Ishikawa (cell line): ENCODE measurements around the gene VPS37B.
A peak's percentile ranks its signal among the peaks of the same experiment; 100 is the strongest.

Source experiments
- CEBPB ChIP-seq: IDR thresholded peaks from 2 replicates; pipeline ENCODE4 v1.6.1; 2012
- CREB1 ChIP-seq: IDR thresholded peaks from 2 replicates; pipeline ENCODE4 v1.6.1; 2012; ENCODE audit warnings: low read depth
- EGR1 ChIP-seq: IDR thresholded peaks from 2 replicates; pipeline ENCODE4 v1.6.1; 2012
- EP300 ChIP-seq: IDR thresholded peaks from 2 replicates; pipeline ENCODE4 v1.6.1; 2012; ENCODE audit warnings: borderline replicate concordance
- FOXM1 ChIP-seq: IDR thresholded peaks from 2 replicates; pipeline ENCODE4 v1.6.1; 2012; ENCODE audit warnings: low read depth, borderline replicate concordance
- NFIC ChIP-seq: IDR thresholded peaks from 2 replicates; pipeline ENCODE4 v1.6.1; 2012
- RAD21 ChIP-seq: IDR thresholded peaks from 2 replicates; pipeline ENCODE4 v1.6.1; 2012; ENCODE audit warnings: low read depth
- TAF1 ChIP-seq: IDR thresholded peaks from 2 replicates; pipeline ENCODE4 v1.6.1; 2012; ENCODE audit warnings: low read depth, mild to moderate bottlenecking
- TCF12 ChIP-seq: IDR thresholded peaks from 2 replicates; pipeline ENCODE4 v1.6.1; 2012; ENCODE audit warnings: low read depth
- TEAD4 ChIP-seq: IDR thresholded peaks from 2 replicates; pipeline ENCODE4 v1.6.1; 2012
- USF1 ChIP-seq: IDR thresholded peaks from 2 replicates; pipeline ENCODE4 v1.6.1; 2012
- YY1 ChIP-seq: IDR thresholded peaks from 2 replicates; pipeline ENCODE4 v1.6.1; 2012; ENCODE audit warnings: low read depth
- ZBTB7A ChIP-seq: IDR thresholded peaks from 2 replicates; pipeline ENCODE4 v1.6.1; 2012; ENCODE audit warnings: low read depth
- TF ChIP-seq, protein P1 (sequence below): IDR thresholded peaks from 2 replicates; pipeline ENCODE4 v1.6.1; 2012; ENCODE audit warnings: low read depth, mild to moderate bottlenecking
- TF ChIP-seq, protein P2 (sequence below): IDR thresholded peaks from 2 replicates; pipeline ENCODE4 v1.6.1; 2012

Gene VPS37B

DNA sequence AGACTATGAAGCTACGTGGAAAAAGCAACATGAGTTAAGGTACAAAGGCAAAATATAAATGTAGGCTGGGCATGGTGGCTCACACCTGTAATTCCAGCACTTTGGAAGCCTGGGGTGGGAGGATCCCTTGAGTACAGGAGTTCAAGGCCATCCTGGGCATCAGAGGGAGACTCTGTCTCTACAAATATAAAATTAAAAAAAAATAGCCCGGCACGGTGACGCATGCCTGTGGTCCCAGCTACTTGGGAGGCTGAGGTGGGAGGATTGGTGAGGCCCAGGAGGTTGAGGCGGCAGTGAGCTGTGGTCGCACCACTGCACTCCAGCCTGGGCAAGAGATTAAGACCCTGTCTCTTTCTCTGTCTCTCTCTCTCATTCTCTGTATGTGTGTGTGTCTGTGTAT, 4.0 kb upstream of the VPS37B start:
- TF ChIP-seq NFIC (no peak), FOXM1 (no peak), TEAD4 (no peak), YY1 (no peak), TAF1 (no peak), CREB1 (no peak), CEBPB (no peak), ZBTB7A (no peak), USF1 (no peak), TCF12 (no peak), EP300 (no peak), EGR1 (no peak), RAD21 (no peak)
- TF ChIP-seq, protein P1, sequence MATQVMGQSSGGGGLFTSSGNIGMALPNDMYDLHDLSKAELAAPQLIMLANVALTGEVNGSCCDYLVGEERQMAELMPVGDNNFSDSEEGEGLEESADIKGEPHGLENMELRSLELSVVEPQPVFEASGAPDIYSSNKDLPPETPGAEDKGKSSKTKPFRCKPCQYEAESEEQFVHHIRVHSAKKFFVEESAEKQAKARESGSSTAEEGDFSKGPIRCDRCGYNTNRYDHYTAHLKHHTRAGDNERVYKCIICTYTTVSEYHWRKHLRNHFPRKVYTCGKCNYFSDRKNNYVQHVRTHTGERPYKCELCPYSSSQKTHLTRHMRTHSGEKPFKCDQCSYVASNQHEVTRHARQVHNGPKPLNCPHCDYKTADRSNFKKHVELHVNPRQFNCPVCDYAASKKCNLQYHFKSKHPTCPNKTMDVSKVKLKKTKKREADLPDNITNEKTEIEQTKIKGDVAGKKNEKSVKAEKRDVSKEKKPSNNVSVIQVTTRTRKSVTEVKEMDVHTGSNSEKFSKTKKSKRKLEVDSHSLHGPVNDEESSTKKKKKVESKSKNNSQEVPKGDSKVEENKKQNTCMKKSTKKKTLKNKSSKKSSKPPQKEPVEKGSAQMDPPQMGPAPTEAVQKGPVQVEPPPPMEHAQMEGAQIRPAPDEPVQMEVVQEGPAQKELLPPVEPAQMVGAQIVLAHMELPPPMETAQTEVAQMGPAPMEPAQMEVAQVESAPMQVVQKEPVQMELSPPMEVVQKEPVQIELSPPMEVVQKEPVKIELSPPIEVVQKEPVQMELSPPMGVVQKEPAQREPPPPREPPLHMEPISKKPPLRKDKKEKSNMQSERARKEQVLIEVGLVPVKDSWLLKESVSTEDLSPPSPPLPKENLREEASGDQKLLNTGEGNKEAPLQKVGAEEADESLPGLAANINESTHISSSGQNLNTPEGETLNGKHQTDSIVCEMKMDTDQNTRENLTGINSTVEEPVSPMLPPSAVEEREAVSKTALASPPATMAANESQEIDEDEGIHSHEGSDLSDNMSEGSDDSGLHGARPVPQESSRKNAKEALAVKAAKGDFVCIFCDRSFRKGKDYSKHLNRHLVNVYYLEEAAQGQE: no peak
- TF ChIP-seq, protein P2, sequence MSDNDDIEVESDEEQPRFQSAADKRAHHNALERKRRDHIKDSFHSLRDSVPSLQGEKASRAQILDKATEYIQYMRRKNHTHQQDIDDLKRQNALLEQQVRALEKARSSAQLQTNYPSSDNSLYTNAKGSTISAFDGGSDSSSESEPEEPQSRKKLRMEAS: no peak

DNA sequence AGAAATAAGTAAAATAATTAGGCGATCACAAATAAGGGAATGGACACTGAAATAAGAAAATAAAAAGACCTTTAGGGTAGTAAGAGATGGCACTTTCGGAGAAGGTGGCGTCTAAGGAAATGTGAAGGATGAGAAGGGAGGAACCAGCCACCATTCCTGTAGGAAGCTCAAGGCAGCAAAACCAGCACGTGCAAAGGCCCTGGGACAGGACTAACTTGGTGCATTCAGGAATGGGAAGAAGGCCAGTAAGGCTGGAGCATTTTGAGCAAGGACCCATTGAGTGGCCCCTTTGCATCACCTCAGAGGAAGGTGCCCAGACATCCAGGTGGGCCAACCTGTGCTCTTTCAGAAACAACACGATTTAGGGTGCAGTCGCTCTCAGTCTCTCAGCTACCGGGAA, 738 bp upstream of the VPS37B start:
- TF ChIP-seq TCF12 (no peak), TAF1 (no peak), RAD21 (no peak), CREB1 (no peak), ZBTB7A (no peak), NFIC (no peak), EP300 (no peak), FOXM1 (no peak), TEAD4 (no peak), YY1 (no peak)
- TF ChIP-seq, protein P2: no peak
- TF ChIP-seq, protein P1: no peak

- TF ChIP-seq TCF12: no peak
- TF ChIP-seq EP300: no peak
- no peak for TF ChIP-seq TEAD4
- TF ChIP-seq CEBPB: no peak
- no peak for TF ChIP-seq EGR1
- TF ChIP-seq NFIC: no peak
- no peak for TF ChIP-seq TAF1
- TF ChIP-seq, protein P1: no peak
- TF ChIP-seq USF1: no peak
- TF ChIP-seq FOXM1: no peak
- TF ChIP-seq, protein P2: no peak
- TF ChIP-seq RAD21: no peak
- TF ChIP-seq ZBTB7A: no peak
- TF ChIP-seq CREB1: no peak
- TF ChIP-seq YY1: no peak
These were observed 612 bp downstream of the VPS37B start for GRCh38 chr12:122895320-122895703.

DNA sequence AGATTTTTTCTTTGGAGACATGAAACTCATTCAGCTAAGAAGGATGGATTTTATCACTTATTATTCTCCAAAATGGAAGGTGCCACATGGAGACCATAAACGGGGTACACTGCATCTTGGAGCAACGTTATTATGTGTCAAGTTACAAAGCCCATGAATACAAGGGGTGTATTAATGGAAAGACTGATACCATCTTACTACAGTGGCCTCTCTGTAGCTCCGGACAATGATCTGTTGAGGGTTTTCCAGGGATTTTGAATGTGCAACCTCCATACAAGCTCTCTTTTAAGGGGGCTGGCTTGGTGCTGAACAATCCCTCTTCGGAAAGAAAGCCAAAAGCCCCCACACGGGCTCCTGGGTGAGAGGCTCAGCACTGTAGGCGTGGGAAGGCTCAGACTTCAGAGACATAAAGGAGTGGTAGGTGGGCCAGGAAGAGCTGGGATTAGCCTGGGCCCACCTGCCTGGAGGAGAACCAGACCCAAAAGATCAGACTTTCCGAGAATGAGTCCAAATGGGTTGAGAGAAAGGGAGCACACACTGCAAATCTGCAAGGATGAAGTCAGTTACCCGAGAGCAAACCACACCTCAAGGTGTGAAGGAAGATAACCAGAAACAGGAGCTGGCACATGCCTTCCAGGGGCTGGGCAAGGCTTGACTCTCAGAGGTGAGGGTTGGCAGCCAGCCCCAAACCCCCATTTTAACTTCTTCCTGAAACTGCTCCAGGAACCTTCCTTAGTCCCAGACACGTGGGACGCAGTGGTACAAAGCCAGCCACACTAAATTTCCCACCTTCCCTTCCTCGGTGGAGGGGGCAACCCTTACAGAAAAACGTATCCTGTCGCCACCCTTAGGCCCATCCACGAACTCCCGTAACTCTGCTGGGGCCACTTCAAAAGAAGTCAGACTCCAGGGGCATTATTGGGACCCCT, 1.5 kb downstream of the VPS37B start:
- TF ChIP-seq, protein P2: peak; percentile 70
- no peak for TF ChIP-seq EGR1
